ENCODE data around the gene FBXL20.
A peak's percentile ranks its signal among the peaks of the same experiment; 100 is the strongest.
"Not testable (repeated sequence)": the region's sequence is repeated elsewhere in the genome, so short reads cannot be mapped to it uniquely, and the experiment has no call there.

The FBXL20 gene

GRCh38 chr17:39252788-39253460, 148.5 kb downstream of the FBXL20 start:
- no peak for DNase-seq (ENCODE audit: low read depth in 2 of 2, low spot score in 1 of 2)

GRCh38 chr17:39251997-39252396, 149.4 kb downstream of the FBXL20 start:
- DNase-seq (ENCODE audit: low read depth in 2 of 2, low spot score in 1 of 2), result no peak

- not testable (repeated sequence) for DNase-seq (ENCODE audit: low read depth in 2 of 2, low spot score in 1 of 2)
Observed at GRCh38 chr17:39250076-39250475, 151.3 kb downstream of the FBXL20 start.

- DNase-seq (ENCODE audit: low read depth in 2 of 2, low spot score in 1 of 2), result no peak
Observed at GRCh38 chr17:39246274-39246673, 155.2 kb downstream of the FBXL20 start.

- DNase-seq (ENCODE audit: low read depth in 2 of 2, low spot score in 1 of 2), result peak; percentile 67 to 91
Observed at GRCh38 chr17:39244600-39245570, 156.5 kb downstream of the FBXL20 start.

- no peak for DNase-seq (ENCODE audit: low read depth in 2 of 2, low spot score in 1 of 2)
Observed at GRCh38 chr17:39244016-39244599, 157.3 kb downstream of the FBXL20 start.

- DNase-seq (ENCODE audit: low read depth in 2 of 2, low spot score in 1 of 2), result no peak
Observed at GRCh38 chr17:39243155-39243554, 158.3 kb downstream of the FBXL20 start.

GRCh38 chr17:39240631-39241030, 160.8 kb downstream of the FBXL20 start:
- DNase-seq (ENCODE audit: low read depth in 2 of 2, low spot score in 1 of 2), result no peak

GRCh38 chr17:39239640-39240314, 161.6 kb downstream of the FBXL20 start:
- DNase-seq (ENCODE audit: low read depth in 2 of 2, low spot score in 1 of 2), result peak in 1 of 2 donors; percentile 32

GRCh38 chr17:39238311-39238972, 163.0 kb downstream of the FBXL20 start:
- DNase-seq (ENCODE audit: low read depth in 2 of 2, low spot score in 1 of 2), result peak; percentile 54 to 71

- DNase-seq (ENCODE audit: low read depth in 2 of 2, low spot score in 1 of 2), result no peak
Observed at GRCh38 chr17:39237586-39237985, 163.8 kb downstream of the FBXL20 start.

- no peak for DNase-seq (ENCODE audit: low read depth in 2 of 2, low spot score in 1 of 2)
Observed at GRCh38 chr17:39236981-39237441, 164.4 kb downstream of the FBXL20 start.

GRCh38 chr17:39236450-39236927, 164.9 kb downstream of the FBXL20 start:
- DNase-seq (ENCODE audit: low read depth in 2 of 2, low spot score in 1 of 2), result no peak

GRCh38 chr17:39235555-39236449, 165.6 kb downstream of the FBXL20 start:
- no peak for DNase-seq (ENCODE audit: low read depth in 2 of 2, low spot score in 1 of 2)

- peak in 1 of 2 donors; percentile 40 for DNase-seq (ENCODE audit: low read depth in 2 of 2, low spot score in 1 of 2)
Observed at GRCh38 chr17:39231591-39232551, 169.6 kb downstream of the FBXL20 start.

GRCh38 chr17:39231091-39231561, 170.3 kb downstream of the FBXL20 start:
- DNase-seq (ENCODE audit: low read depth in 2 of 2, low spot score in 1 of 2), result no peak

GRCh38 chr17:39230361-39230760, 171.1 kb downstream of the FBXL20 start:
- DNase-seq (ENCODE audit: low read depth in 2 of 2, low spot score in 1 of 2), result no peak

- DNase-seq (ENCODE audit: low read depth in 2 of 2, low spot score in 1 of 2), result no peak
Observed at GRCh38 chr17:39229274-39229913, 172.0 kb downstream of the FBXL20 start.
